ENCODE results near the gene STAC2.

DNA sequence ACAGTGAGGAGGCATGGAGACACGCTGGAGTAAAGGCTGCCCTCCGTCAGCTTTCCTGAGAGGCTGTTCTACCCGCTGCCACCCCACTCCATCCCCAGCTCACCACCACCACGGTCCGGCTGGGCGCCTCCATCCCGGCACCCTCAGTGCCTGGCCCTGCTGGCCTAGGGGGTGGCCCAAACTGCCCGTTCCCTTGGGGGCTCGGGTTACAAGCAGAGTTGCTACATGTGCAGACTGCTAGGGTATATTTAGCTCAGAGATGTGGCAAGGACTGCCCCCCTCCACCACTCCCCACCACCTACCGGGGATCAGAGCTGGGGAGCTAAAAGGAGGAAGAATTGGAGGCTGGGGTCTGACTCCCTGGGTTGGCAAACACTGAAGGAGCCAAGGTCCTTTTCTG is 32.4 kb downstream of the STAC2 start:
- no peak for TF ChIP-seq EZH2 (IDR thresholded peaks at IDR 0.05)
- no peak for TF ChIP-seq POLR2AphosphoS5 (IDR thresholded peaks at IDR 0.05; ENCODE audit: borderline replicate concordance, low read depth, low read length)
- no peak for TF ChIP-seq FOXP2 (optimal IDR thresholded peaks at IDR 0.05; ENCODE audit: control extremely low read depth, extremely low read length, insufficient read depth)

Data from SK-N-MC (cell line).